GM10847 (cell line): ENCODE data around the gene CPA2.

Source experiments
- POLR2A ChIP-seq: IDR thresholded peaks from 2 replicates; pipeline ENCODE4 v1.6.1; 2011; ENCODE audit not compliant: insufficient read length; ENCODE audit errors: extremely low read depth

CPA2 gene

GRCh38 chr7:130297628-130298543 lies 31.2 kb downstream of the CPA2 start:
- TF ChIP-seq POLR2A: no peak

DNA sequence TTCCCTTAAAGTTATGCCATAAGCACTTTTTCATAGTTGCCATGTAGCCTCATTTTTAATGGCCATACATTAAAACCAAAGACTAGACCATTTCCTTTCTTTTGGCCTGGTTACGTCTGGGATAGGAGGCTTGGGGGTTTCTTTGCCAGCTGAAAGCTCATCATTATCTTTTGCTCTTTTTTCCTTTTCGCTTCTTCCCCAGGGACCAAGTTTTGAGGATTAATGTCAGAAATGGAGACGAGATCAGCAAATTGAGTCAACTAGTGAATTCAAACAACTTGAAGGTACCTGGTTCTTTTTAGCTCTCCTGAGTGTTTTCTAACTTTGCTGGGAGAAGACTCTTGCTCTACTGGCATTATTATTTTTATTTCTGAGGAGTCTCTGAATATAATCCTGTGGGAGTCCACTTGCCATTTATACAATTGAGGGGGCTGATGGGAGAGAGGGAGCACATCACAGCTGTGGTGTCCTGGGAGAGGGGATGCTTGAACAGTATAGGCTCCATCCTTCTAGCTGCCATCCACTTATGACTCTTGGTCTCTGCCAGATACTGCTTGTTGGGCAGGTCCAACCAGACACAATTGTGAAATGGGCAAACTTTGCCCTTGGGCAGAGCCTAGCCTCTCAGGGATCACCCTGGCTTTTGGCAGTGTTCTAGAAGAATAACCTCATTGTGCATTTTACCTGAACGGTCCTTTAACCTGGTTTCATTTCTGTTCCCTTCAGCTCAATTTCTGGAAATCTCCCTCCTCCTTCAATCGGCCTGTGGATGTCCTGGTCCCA lies 32.1 kb downstream of the CPA2 start:
- no peak for TF ChIP-seq POLR2A

GRCh38 chr7:130299866-130300265 lies 33.2 kb downstream of the CPA2 start:
- no peak for TF ChIP-seq POLR2A

DNA sequence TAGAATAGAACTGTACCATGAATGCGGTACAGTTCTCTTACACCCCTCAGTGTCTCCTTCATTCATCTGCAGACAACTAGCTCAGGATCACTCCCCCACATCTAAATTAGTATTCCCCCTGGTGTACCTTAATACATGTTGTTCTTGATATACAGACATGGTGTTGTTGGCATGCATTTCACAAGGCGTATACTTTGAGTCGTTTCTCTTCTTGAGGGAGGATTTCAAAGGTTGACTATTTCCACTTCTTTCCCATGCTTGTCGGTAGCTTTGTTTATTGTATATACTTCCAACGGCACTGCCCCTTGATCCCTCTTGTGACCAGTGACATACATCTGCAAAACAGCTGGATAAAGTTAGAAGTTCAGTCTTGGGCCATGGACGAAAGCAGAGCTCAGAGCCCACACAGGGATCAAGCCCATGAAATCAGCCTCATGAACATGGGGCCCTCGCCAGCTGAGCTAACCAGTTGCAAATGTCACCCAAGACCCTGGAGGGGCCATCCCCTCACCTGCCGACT lies 34.9 kb downstream of the CPA2 start:
- TF ChIP-seq POLR2A: no peak

DNA sequence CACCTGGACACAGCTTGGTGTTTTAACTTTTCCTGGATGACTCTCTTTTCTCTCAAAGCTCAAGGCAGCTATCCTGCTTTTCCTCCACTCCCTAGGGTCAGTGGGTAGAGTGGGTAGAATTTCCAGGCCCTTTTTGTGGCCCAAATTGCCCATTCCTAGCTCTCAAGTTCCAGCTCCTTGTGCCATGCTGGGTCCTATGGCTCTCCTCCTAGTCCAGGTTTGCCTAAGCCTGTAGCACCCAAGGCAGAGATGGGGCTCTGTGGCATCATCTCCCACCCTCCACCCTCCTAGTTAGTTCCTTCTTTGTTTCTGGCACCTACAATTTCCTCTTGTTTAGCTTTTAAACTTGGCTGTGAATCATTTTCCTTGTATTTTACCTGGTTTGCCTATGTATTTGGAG lies 36.0 kb downstream of the CPA2 start:
- TF ChIP-seq POLR2A: no peak

- no peak for TF ChIP-seq POLR2A
These were observed 36.5 kb downstream of the CPA2 start for GRCh38 chr7:130303127-130303526.

DNA sequence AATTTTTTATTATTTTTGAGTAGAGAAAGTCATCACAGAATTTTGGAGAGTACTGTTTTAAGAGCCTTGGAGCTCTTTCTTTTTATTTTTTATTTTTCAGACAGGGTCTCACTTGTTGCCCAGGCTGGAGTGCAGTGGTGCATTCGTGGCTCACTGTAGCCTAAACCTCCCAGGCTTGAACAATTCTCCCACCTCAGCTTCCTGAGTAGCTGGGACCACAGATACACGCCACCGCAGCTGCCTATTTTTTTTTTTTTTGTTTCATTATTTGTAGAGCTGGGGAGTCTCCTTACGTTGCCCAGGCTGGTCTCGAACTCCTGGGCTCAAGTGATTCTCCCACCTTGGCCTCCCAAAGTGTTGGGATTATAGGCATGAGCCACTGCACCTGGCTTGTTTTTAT lies 36.9 kb downstream of the CPA2 start:
- no peak for TF ChIP-seq POLR2A

DNA sequence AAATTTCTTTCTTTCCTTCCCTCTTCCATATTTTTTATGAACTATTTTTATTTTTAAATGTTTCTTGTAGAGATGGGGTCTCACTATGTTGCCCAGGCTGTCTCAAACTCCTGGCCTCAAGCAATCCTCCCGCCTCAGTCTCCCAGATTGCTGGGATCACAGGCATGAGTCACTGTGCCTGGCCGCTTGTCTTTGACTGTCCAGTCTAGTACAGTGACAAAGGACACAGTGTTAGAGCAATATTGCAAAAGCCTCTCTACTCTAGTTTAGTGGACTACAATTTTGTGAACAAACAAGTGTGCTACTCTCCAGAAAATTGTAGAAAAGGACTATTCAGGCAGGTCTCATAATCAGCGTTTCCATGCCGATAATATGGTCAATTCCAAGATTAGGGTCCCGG lies 37.3 kb downstream of the CPA2 start:
- no peak for TF ChIP-seq POLR2A

- no peak for TF ChIP-seq POLR2A
These were observed 38.2 kb downstream of the CPA2 start for GRCh38 chr7:130304878-130305277.

DNA sequence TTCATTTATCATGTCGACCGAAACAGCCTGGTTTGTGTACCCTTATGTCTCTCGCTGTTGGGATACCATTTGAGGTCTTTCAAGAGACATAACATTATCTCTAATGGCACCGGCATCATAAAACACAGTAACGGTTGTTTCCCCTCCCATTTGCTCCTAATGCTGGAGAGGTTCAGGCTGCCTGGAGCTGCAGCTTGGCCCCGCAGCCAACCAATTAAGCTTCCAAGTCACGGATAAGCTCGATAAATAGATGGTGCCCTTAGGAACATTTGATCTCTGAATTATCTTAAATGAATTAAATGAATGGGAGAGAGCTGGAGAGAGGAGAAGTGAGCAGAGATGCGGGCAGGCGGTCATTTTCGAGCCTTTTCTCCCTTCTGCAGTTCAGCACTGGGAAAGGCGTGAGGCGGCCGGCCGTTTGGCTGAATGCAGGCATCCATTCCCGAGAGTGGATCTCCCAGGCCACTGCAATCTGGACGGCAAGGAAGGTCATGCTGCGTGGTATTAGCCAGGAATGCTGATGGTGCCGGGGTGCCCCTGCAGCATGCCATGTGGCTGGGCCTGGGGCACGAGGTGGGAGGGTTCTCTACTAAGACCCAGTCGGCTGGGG lies 38.9 kb downstream of the CPA2 start:
- no peak for TF ChIP-seq POLR2A

GRCh38 chr7:130309986-130310385 lies 43.3 kb downstream of the CPA2 start:
- TF ChIP-seq POLR2A: no peak

GRCh38 chr7:130314305-130314704 lies 47.6 kb downstream of the CPA2 start:
- TF ChIP-seq POLR2A: no peak

GRCh38 chr7:130319541-130319940 lies 52.9 kb downstream of the CPA2 start:
- TF ChIP-seq POLR2A: no peak

DNA sequence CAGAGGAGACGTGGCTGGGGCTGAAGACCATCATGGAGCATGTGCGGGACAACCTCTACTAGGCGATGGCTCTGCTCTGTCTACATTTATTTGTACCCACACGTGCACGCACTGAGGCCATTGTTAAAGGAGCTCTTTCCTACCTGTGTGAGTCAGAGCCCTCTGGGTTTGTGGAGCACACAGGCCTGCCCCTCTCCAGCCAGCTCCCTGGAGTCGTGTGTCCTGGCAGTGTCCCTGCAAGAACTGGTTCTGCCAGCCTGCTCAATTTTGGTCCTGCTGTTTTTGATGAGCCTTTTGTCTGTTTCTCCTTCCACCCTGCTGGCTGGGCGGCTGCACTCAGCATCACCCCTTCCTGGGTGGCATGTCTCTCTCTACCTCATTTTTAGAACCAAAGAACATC lies 56.0 kb downstream of the CPA2 start:
- no peak for TF ChIP-seq POLR2A

- no peak for TF ChIP-seq POLR2A
These were observed 57.8 kb downstream of the CPA2 start for GRCh38 chr7:130324306-130324943.
